Neuronal stem cell (in vitro differentiated cells): ENCODE data around the gene SPECC1L.

Experiments
- DNase-seq: peaks from one replicate; pipeline ENCODE4 v3.0.0-alpha.2; 2013; ENCODE audit warnings: low spot score
- H2AFZ ChIP-seq: one replicate; pipeline ENCODE4 v1.6.1; 2013; ENCODE audit warnings: mild to moderate bottlenecking, low read length, inconsistent platforms
- H2AK5ac ChIP-seq: 2 replicates; pipeline ENCODE4 v1.6.1; 2013; ENCODE audit warnings: low read depth, mild to moderate bottlenecking, inconsistent platforms, low read length, moderate library complexity, mixed read lengths
- H2BK120ac ChIP-seq: 2 replicates; pipeline ENCODE4 v1.6.1; 2013; ENCODE audit warnings: low read depth, mild to moderate bottlenecking, inconsistent platforms, low read length, moderate library complexity, mixed read lengths
- H2BK12ac ChIP-seq: one replicate; pipeline ENCODE4 v1.6.1; 2013; ENCODE audit warnings: low read length, inconsistent platforms
- H2BK15ac ChIP-seq: 2 replicates; pipeline ENCODE4 v1.6.1; 2013; ENCODE audit warnings: mild to moderate bottlenecking, low read length, inconsistent platforms, mixed read lengths
- H2BK5ac ChIP-seq: one replicate; pipeline ENCODE4 v1.6.1; 2013; ENCODE audit warnings: inconsistent platforms, mild to moderate bottlenecking, low read length, moderate library complexity
- H3K14ac ChIP-seq: one replicate; pipeline ENCODE4 v1.6.1; 2013; ENCODE audit warnings: low read length, inconsistent platforms
- H3K18ac ChIP-seq: 2 replicates; pipeline ENCODE4 v1.6.1; 2013; ENCODE audit warnings: low read length, inconsistent platforms
- H3K23ac ChIP-seq: 2 replicates; pipeline ENCODE4 v1.6.1; 2013; ENCODE audit warnings: low read depth, mild to moderate bottlenecking, mixed read lengths, low read length, inconsistent platforms; ENCODE audit not compliant: poor library complexity
- H3K27ac ChIP-seq: replicated peaks from 3 replicates; pipeline ENCODE4 v1.5.1; 2013; ENCODE audit warnings: low read length, inconsistent platforms
- H3K27me3 ChIP-seq, 3 experiments: 2 replicates each; pipeline ENCODE4 v1.6.1; 2013; ENCODE audit warnings: low read length in 3 of 3, mild to moderate bottlenecking in 2 of 3, inconsistent platforms in 1 of 3, low read depth in 1 of 3, mixed read lengths in 1 of 3, moderate library complexity in 1 of 3; ENCODE audit not compliant: control insufficient read depth in 3 of 3, insufficient read depth in 3 of 3
- H3K36me3 ChIP-seq, 2 donors: replicated peaks in 1 of 2; 2 replicates each; pipeline ENCODE4 v1.6.1; 2013; ENCODE audit warnings: low read length in 2 of 2; ENCODE audit not compliant: control insufficient read depth in 2 of 2, insufficient read depth in 2 of 2
- H3K4ac ChIP-seq: 2 replicates; pipeline ENCODE4 v1.6.1; 2013; ENCODE audit warnings: inconsistent platforms, mild to moderate bottlenecking, low read length, moderate library complexity
- H3K4me1 ChIP-seq, 2 donors: 1 replicate in 1 of 2; 2 replicates in 1 of 2; pipeline ENCODE4 v1.6.1; 2013; ENCODE audit warnings: low read length in 2 of 2, low read depth in 1 of 2; ENCODE audit not compliant: control insufficient read depth in 2 of 2, insufficient read depth in 1 of 2
- H3K4me2 ChIP-seq: one replicate; pipeline ENCODE4 v1.6.1; 2013; ENCODE audit warnings: mild to moderate bottlenecking, low read length, inconsistent platforms; ENCODE audit not compliant: insufficient read depth, poor library complexity, severe bottlenecking
- H3K4me3 ChIP-seq, 2 donors: 2 replicates each; pipeline ENCODE4 v1.5.1; 2013; ENCODE audit warnings: low read length in 2 of 2, mild to moderate bottlenecking in 2 of 2, inconsistent platforms in 1 of 2, moderate library complexity in 1 of 2
- H3K79me1 ChIP-seq: one replicate; pipeline ENCODE4 v1.6.1; 2013; ENCODE audit warnings: low read depth, mild to moderate bottlenecking, inconsistent platforms, low read length, moderate library complexity
- H3K9ac ChIP-seq: one replicate; pipeline ENCODE4 v1.6.1; 2013; ENCODE audit warnings: mild to moderate bottlenecking, low read depth, low read length, inconsistent platforms; ENCODE audit not compliant: poor library complexity
- H3K9me3 ChIP-seq, 2 donors: replicated peaks in 1 of 2; 2 replicates each; pipeline versions ENCODE3 to v1.6.1; 2013; ENCODE audit warnings: low read length in 2 of 2, mild to moderate bottlenecking in 2 of 2, inconsistent platforms in 1 of 2, low read depth in 1 of 2, mixed read lengths in 1 of 2, moderate library complexity in 1 of 2; ENCODE audit not compliant: control insufficient read depth in 2 of 2, insufficient read depth in 1 of 2
- H4K8ac ChIP-seq: one replicate; pipeline ENCODE4 v1.6.1; 2013; ENCODE audit warnings: low read depth, mild to moderate bottlenecking, inconsistent platforms, low read length, moderate library complexity
- H4K91ac ChIP-seq: one replicate; pipeline ENCODE4 v1.6.1; 2013; ENCODE audit warnings: low read length, low read depth, mild to moderate bottlenecking, inconsistent platforms; ENCODE audit not compliant: poor library complexity
- WGBS, 2 donors: extraction: QIAGEN DNeasy Blood & Tissue Kit; methylation state at CpG; one replicate each; pipeline ENCODE4 v1.1.7; 2013; ENCODE audit warnings: missing lambda C conversion rate in 2 of 2, mixed read lengths in 1 of 2; ENCODE audit not compliant: insufficient read length in 2 of 2, insufficient replicate concordance in 1 of 2; ENCODE audit errors: extremely low coverage in 2 of 2; 5-methylcytosine and 5-hydroxymethylcytosine counted together

SPECC1L gene

DNA sequence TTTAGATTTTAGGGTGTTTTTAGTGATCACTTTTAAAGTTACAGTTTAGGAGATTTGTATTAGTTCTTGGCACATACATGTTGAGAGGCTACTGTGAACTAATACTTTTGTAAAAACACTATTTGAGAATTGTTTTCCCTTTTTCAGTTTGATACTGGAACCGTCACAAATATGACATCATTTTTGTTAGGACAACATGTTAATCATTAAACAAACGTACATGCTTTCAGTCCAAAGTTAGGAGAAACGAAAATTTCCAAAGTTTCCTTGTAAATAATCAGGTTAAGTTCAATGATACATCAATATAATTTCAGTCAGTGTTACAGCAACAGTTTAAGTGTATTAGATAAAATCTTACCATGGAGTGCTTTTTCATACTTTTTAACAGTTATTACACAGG is 53.1 kb downstream of the SPECC1L start:
- H4K8ac ChIP-seq, result no peak overlapping the region
- DNase-seq, result no peak
- H3K4me1 ChIP-seq, result no peaks in the 10 kb centered on the region
- H3K27me3 ChIP-seq, result no peaks in the 10 kb centered on the region
- no peak overlapping the region for H3K4me3 ChIP-seq
- no peak overlapping the region for H3K4me2 ChIP-seq
- H2BK120ac ChIP-seq, result no peak overlapping the region
- H3K27ac ChIP-seq, result no peak overlapping the region
- no peak overlapping the region for H3K23ac ChIP-seq
- H2AFZ ChIP-seq, result no peak overlapping the region
- no peak overlapping the region for H3K18ac ChIP-seq
- WGBS, 2 donors, result no CpG with 5 or more reads among the region's 3 CpGs
- H2AK5ac ChIP-seq, result no peak overlapping the region
- H2BK12ac ChIP-seq, result no peak overlapping the region
- H3K4ac ChIP-seq, result no peak overlapping the region
- no peaks in the 10 kb centered on the region for H3K79me1 ChIP-seq
- peaks cover 1 to 3% of the 10 kb centered on the region in 2 donors for H3K9me3 ChIP-seq
- H3K14ac ChIP-seq, result no peak overlapping the region
- no peak overlapping the region for H4K91ac ChIP-seq
- H2BK15ac ChIP-seq, result no peak overlapping the region
- H3K36me3 ChIP-seq, result peaks cover 24 to 99% of the 10 kb centered on the region in 2 donors
- no peak overlapping the region for H2BK5ac ChIP-seq
- no peak overlapping the region for H3K9ac ChIP-seq

DNA sequence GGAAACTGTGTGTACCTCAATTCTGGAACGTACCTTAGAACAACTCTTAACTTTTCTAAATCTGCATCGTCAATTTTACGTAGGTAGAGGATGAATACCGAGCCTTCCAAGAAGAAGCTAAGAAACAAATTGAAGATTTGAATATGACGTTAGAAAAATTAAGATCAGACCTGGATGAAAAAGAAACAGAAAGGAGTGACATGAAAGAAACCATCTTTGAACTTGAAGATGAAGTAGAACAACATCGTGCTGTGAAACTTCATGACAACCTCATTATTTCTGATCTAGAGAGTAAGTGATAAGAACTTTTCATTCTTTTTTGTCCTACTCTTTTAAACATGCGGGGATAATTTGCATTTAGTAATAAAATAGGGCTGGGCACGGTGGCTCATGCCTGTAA is 53.5 kb downstream of the SPECC1L start:
- no peak overlapping the region for H3K18ac ChIP-seq
- H3K23ac ChIP-seq, result no peak overlapping the region
- H4K8ac ChIP-seq, result no peak overlapping the region
- no peak overlapping the region for H3K4me2 ChIP-seq
- no peak overlapping the region for H2AK5ac ChIP-seq
- WGBS, 2 donors, result no CpG with 5 or more reads among the region's 8 CpGs
- H4K91ac ChIP-seq, result no peak overlapping the region
- H3K79me1 ChIP-seq, result no peaks in the 10 kb centered on the region
- no peak overlapping the region for H3K4me3 ChIP-seq
- H3K9ac ChIP-seq, result no peak overlapping the region
- H3K4me1 ChIP-seq, result no peaks in the 10 kb centered on the region
- DNase-seq, result no peak
- H2BK5ac ChIP-seq, result no peak overlapping the region
- peaks cover 23 to 99% of the 10 kb centered on the region in 2 donors for H3K36me3 ChIP-seq
- H3K14ac ChIP-seq, result no peak overlapping the region
- no peaks in the 10 kb centered on the region for H3K27me3 ChIP-seq
- H3K9me3 ChIP-seq, result peaks cover 0 to under 1% of the 10 kb centered on the region in 2 donors
- H2AFZ ChIP-seq, result no peak overlapping the region
- H3K27ac ChIP-seq, result no peak overlapping the region
- no peak overlapping the region for H2BK15ac ChIP-seq
- no peak overlapping the region for H3K4ac ChIP-seq
- H2BK12ac ChIP-seq, result no peak overlapping the region
- H2BK120ac ChIP-seq, result no peak overlapping the region

DNA sequence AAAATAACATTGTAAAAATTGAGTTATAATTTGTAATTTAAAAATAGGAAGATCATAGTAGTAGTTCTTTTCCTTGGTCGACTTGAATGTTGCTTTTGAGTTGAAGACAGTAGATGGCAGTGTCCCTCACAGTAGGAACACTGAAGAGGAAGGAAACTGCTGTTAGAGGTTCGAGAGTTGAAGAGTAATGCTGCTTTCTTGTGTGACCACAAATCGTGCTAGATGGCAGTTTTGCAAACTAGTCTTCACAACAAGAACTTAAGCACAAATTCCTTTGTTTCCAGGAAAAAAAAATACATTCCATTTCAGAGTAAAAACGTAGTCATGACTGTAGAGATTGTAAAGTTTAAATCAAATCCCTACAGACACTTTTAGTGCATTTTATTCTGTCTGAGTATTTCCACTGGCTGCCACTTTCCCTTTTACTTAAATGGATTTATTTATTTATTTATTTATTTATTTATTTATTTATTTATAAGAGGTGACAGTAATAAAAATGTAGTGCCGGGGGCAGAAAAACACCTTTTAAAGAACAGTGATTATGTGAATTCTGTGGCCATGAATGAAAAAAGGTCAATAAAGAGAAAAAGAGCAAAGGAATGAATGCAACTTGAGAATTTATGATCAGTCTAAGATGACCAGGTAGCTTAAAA is 54.6 kb downstream of the SPECC1L start:
- no peaks in the 10 kb centered on the region for H3K27me3 ChIP-seq
- no peak overlapping the region for H3K9ac ChIP-seq
- no peaks in the 10 kb centered on the region for H3K79me1 ChIP-seq
- H3K14ac ChIP-seq, result no peak overlapping the region
- H3K4me3 ChIP-seq, result no peak overlapping the region
- no peak overlapping the region for H3K4ac ChIP-seq
- H3K36me3 ChIP-seq, result peaks cover 23 to 99% of the 10 kb centered on the region in 2 donors
- no peak overlapping the region for H3K18ac ChIP-seq
- H3K23ac ChIP-seq, result no peak overlapping the region
- no peaks in the 10 kb centered on the region for H3K4me1 ChIP-seq
- H4K8ac ChIP-seq, result no peak overlapping the region
- H2AFZ ChIP-seq, result no peak overlapping the region
- H2BK5ac ChIP-seq, result no peak overlapping the region
- no peak overlapping the region for H4K91ac ChIP-seq
- H2BK120ac ChIP-seq, result no peak overlapping the region
- no CpG with 5 or more reads among the region's 5 CpGs for WGBS, 2 donors
- no peaks in the 10 kb centered on the region for H3K9me3 ChIP-seq
- no peak overlapping the region for H2BK15ac ChIP-seq
- DNase-seq, result no peak
- H2AK5ac ChIP-seq, result no peak overlapping the region
- H2BK12ac ChIP-seq, result no peak overlapping the region
- H3K4me2 ChIP-seq, result no peak overlapping the region
- H3K27ac ChIP-seq, result no peak overlapping the region

DNA sequence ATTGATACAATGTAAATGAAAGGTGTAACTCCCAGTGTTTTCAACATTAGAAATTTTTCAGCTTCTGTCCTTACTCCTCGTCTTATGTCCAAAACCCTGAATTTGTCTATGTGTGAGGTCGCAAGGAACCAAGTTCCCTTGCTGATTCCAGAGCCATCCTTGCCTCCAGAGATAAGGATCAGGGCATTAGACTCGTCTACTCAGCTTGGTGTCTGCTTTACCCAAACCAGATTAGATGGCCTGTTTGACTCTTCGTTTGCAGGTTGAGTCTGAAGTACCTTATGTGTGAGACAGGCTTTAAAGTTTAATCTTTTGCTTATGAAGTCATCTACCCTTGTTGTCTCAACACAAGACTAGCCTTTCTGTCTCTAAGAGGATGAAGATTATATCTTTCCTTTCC is 55.6 kb downstream of the SPECC1L start:
- no peaks in the 10 kb centered on the region for H3K4me1 ChIP-seq
- H3K27me3 ChIP-seq, result no peaks in the 10 kb centered on the region
- H3K4ac ChIP-seq, result no peak overlapping the region
- H2BK12ac ChIP-seq, result no peak overlapping the region
- H3K18ac ChIP-seq, result no peak overlapping the region
- H4K91ac ChIP-seq, result no peak overlapping the region
- no peak overlapping the region for H4K8ac ChIP-seq
- H2BK5ac ChIP-seq, result no peak overlapping the region
- H2BK15ac ChIP-seq, result no peak overlapping the region
- H3K27ac ChIP-seq, result no peak overlapping the region
- H3K9me3 ChIP-seq, result no peaks in the 10 kb centered on the region
- no CpG with 5 or more reads among the region's 4 CpGs for WGBS, 2 donors
- H3K4me3 ChIP-seq, result no peak overlapping the region
- H3K79me1 ChIP-seq, result no peaks in the 10 kb centered on the region
- H3K23ac ChIP-seq, result no peak overlapping the region
- H3K14ac ChIP-seq, result no peak overlapping the region
- DNase-seq, result no peak
- H2AFZ ChIP-seq, result no peak overlapping the region
- H2BK120ac ChIP-seq, result no peak overlapping the region
- no peak overlapping the region for H3K4me2 ChIP-seq
- no peak overlapping the region for H2AK5ac ChIP-seq
- H3K36me3 ChIP-seq, result peaks cover 20 to 99% of the 10 kb centered on the region in 2 donors
- no peak overlapping the region for H3K9ac ChIP-seq
